GM21786 (cell line): Measurements from ENCODE around the gene ZNF830.
"Not testable (repeated sequence)": the region's sequence is repeated elsewhere in the genome, so short reads cannot be mapped to it uniquely, and the experiment has no call there.

Source experiments
- ATAC-seq: cut with Tn5 transposase; IDR thresholded peaks from one replicate; pipeline ENCODE4 v1.9.1; 2021; ENCODE audit not compliant: unreplicated experiment

ZNF830 gene

GRCh38 chr17:34990921-34991365, 29.6 kb downstream of the ZNF830 start:
- no peak for ATAC-seq

- ATAC-seq = no peak
Measured at GRCh38 chr17:34991606-34992005, 30.3 kb downstream of the ZNF830 start.

- ATAC-seq = no peak
Measured at GRCh38 chr17:34993031-34993430, 31.7 kb downstream of the ZNF830 start.

GRCh38 chr17:34996422-34997285, 35.3 kb downstream of the ZNF830 start:
- no peak for ATAC-seq

- no peak for ATAC-seq
Measured at GRCh38 chr17:34997355-34997862, 36.1 kb downstream of the ZNF830 start.

- ATAC-seq = no peak
Measured at GRCh38 chr17:34998205-34998604, 36.9 kb downstream of the ZNF830 start.

GRCh38 chr17:34999456-34999855, 38.1 kb downstream of the ZNF830 start:
- no peak for ATAC-seq

GRCh38 chr17:35000965-35001364, 39.6 kb downstream of the ZNF830 start:
- not testable (repeated sequence) for ATAC-seq

GRCh38 chr17:35001549-35001948, 40.2 kb downstream of the ZNF830 start:
- no peak for ATAC-seq

GRCh38 chr17:35002876-35003551, 41.7 kb downstream of the ZNF830 start:
- no peak for ATAC-seq

- no peak for ATAC-seq
Measured at GRCh38 chr17:35003778-35004177, 42.4 kb downstream of the ZNF830 start.

GRCh38 chr17:35006345-35006744, 45.0 kb downstream of the ZNF830 start:
- ATAC-seq = no peak

GRCh38 chr17:35006961-35007360, 45.6 kb downstream of the ZNF830 start:
- ATAC-seq = no peak

- ATAC-seq = no peak
Measured at GRCh38 chr17:35010093-35010492, 48.8 kb downstream of the ZNF830 start.

GRCh38 chr17:35011671-35012216, 50.4 kb downstream of the ZNF830 start:
- ATAC-seq = no peak
